Gastroesophageal sphincter (tissue), 3 donors: ENCODE data around the gene CDC42BPA.

ENCODE experiments used
- EP300 ChIP-seq: sonication (generic); formaldehyde crosslinking; IDR thresholded peaks from one replicate; pipeline ENCODE4 v1.6.1; 2017; ENCODE audit warnings: antibody characterized with exemption, mild to moderate bottlenecking
- POLR2A ChIP-seq, 2 donors: fragments of 450-650 bp; IDR thresholded peaks; one replicate each; pipeline ENCODE4 v1.6.1; 2017; ENCODE audit warnings: antibody characterized with exemption in 2 of 2, mild to moderate bottlenecking in 2 of 2, moderate library complexity in 1 of 2
- TF ChIP-seq, protein P1 (sequence below), 4 experiments: fragments of 200-600 bp in 2 of 4; fragments of 450-650 bp in 2 of 4; sonication (generic) in 1 of 4; IDR thresholded peaks; one replicate each; pipeline ENCODE4 v1.5.1; 2017 to 2019; ENCODE audit warnings: antibody characterized with exemption in 4 of 4, mild to moderate bottlenecking in 2 of 4, moderate library complexity in 2 of 4

DNA sequence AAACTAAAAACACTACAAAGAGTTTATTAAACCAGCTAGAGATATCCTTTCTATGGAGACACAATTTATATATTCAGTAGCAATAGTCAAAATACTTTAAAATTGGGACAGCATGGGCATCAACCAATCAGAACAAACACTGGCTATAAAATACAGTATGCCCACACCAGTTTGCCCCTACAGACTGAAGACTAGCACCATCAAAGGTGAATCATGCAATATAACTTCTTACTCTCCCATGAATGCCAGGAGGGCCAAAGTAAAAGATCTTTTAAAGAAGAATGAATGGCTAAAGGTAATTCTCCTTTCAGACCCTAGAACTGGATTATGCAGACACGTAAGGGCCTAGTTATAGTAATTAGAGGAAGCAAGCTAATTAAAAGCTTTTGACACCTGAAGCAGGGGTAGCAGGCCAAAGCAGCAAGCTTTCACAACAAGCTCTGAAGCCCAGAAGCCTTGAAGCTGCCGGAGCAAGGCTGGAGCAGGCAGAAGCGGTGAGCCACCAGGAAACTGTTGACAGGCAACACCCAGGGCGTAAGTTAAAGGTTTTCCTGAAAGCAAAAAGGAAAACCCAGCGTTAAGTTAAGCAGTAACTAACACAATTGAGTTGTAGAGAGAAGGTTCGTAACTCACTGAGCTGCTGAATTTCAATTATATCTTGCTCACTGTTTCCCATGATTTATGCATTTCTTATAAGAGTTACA, 99.3 kb downstream of the CDC42BPA start:
- TF ChIP-seq POLR2A (IDR thresholded peaks at IDR 0.05) (no peak), EP300 (no peak)
- TF ChIP-seq, protein P1, sequence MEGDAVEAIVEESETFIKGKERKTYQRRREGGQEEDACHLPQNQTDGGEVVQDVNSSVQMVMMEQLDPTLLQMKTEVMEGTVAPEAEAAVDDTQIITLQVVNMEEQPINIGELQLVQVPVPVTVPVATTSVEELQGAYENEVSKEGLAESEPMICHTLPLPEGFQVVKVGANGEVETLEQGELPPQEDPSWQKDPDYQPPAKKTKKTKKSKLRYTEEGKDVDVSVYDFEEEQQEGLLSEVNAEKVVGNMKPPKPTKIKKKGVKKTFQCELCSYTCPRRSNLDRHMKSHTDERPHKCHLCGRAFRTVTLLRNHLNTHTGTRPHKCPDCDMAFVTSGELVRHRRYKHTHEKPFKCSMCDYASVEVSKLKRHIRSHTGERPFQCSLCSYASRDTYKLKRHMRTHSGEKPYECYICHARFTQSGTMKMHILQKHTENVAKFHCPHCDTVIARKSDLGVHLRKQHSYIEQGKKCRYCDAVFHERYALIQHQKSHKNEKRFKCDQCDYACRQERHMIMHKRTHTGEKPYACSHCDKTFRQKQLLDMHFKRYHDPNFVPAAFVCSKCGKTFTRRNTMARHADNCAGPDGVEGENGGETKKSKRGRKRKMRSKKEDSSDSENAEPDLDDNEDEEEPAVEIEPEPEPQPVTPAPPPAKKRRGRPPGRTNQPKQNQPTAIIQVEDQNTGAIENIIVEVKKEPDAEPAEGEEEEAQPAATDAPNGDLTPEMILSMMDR (IDR thresholded peaks at IDR 0.05), result no peak
